ENCODE data around the gene SCAPER. TPM values are rescaled to one million over a fixed set of nuclear protein-coding genes. Genes with fewer than 3 reads are reported as not detected.

Gene SCAPER
- total and polyA plus RNA-seq, 2 donors (not counting 1 experiment from before 2014, with no cell fraction given), result 8.3 to 61.6 TPM

DNA sequence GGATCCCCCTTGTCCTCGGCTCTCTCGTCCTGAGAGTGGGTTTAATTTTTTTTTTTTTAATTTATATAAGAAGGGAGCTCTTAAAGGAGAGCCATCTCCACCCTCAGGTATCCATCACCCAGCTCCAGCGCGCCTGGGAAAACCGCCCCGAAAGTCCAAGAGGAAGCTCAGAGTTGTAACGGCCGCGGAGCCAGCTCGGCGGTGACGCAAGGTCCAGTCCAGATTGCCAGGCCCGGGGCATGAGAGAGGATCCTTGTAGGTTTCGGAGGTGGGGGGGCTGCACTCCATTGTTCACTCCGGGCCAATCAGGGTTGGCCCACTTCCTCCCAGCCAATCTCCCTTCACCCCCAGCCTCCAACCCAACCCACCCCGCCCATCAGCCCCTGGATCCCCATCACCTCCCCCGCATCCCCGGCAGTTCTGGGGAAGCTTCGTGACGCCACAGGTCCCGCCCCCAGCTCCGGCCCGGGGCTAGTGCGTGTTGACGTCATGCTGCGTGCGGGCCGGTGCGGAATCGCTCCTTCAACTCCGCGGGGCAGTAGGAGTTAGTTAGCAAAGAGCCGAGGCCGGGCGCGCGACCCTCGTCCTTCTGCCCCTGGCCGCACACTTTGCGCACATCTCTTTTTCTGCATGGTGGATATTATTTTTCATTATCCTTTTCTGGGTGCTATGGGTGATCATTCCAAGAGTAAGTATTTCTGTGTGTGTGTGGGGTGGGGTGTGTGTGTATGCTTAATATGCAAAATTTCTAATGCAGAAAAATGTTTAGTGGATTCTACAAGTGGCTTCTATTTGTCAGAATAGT lies 568.7 kb downstream of the SCAPER start, which contains the start of gene ISL2:
Gene ISL2 (plus strand): TSS at position 520 of the 805 bp plus-strand sequence. CDS start 111 bp downstream, at position 631.
- Mint-ChIP-seq H3K27ac (peak within 1 kb of the TSS; percentile 69), H3K9me3 (ENCODE audit: insufficient read depth) (no peaks in the 10 kb centered on the region), H3K4me1 (peaks cover 56% of the 10 kb centered on the region), H3K27me3 (peaks cover 58% of the 10 kb centered on the region), H3K4me3 (peak within 1 kb of the TSS; percentile 87)
- WGBS (ENCODE audit: insufficient coverage), result 1% methylated on average over 22 of the region's 40 CpGs
- peaks cover 0 to 58% (median 0%) of the 10 kb centered on the region in 3 donors for H3K9me3 ChIP-seq (ENCODE audit: control extremely low read depth in 1 of 3, control insufficient read depth in 2 of 3, insufficient read depth in 1 of 3, low read length in 2 of 3)
- H3K27me3 ChIP-seq (replicated peaks in 1 of 4; ENCODE audit: control extremely low read depth in 1 of 4, control insufficient read depth in 3 of 4, insufficient read depth in 4 of 4, low read length in 3 of 4), result peaks cover 0 to 88% (median 61%) of the 10 kb centered on the region in 4 experiments
- peaks cover 65 to 66% of the 10 kb centered on the region in 2 donors for H3K4me1 ChIP-seq (ENCODE audit: control insufficient read depth in 2 of 2, insufficient read depth in 2 of 2, low read length in 2 of 2)
- ATAC-seq (ENCODE audit: low read depth) (peak; percentile 40), DNase-seq (peak; percentile 74)
- CTCF ChIA-PET, result interaction anchor here (1.1 to 1.7 kb wide), 3 partner anchors 9 to 101 kb away, joined by 4 to 9 read pairs (median 4); partner anchors contain the start of gene ETFA
- POLR2A ChIA-PET, result interaction anchor here (0.6 to 2.3 kb wide), 3 partner anchors 9 to 734 kb away, joined by 5 to 9 read pairs (median 5); partner anchors contain the start of genes ETFA and TSPAN3
- H3K79me2 ChIP-seq (ENCODE audit: control insufficient read depth, insufficient read depth, low read length), result no peaks in the 10 kb centered on the region
- H3K4me2 ChIP-seq (replicated peaks; ENCODE audit: low read depth, low read length, poor library complexity, severe bottlenecking), result peak within 1 kb of the TSS; percentile 96
- intact Hi-C loops (cut with micrococcal nuclease), result loop anchor here (2.0 kb wide), 1 partner anchor 26 kb away; the partner anchor contains the start of gene ETFA
- peak within 1 kb of the TSS; percentile 49 for H2AFZ ChIP-seq (ENCODE audit: insufficient read depth, low read depth, low read length, poor library complexity, severe bottlenecking)
- no peak within 1 kb of the TSS for H3K27ac ChIP-seq (ENCODE audit: low read length in 2 of 2)
- H3K36me3 ChIP-seq (replicated peaks in 1 of 2; ENCODE audit: control extremely low read depth in 1 of 2, control insufficient read depth in 1 of 2, extremely low read depth in 1 of 2, insufficient read depth in 2 of 2, low read length in 1 of 2), result no peaks in the 10 kb centered on the region
- TF ChIP-seq, protein P1, sequence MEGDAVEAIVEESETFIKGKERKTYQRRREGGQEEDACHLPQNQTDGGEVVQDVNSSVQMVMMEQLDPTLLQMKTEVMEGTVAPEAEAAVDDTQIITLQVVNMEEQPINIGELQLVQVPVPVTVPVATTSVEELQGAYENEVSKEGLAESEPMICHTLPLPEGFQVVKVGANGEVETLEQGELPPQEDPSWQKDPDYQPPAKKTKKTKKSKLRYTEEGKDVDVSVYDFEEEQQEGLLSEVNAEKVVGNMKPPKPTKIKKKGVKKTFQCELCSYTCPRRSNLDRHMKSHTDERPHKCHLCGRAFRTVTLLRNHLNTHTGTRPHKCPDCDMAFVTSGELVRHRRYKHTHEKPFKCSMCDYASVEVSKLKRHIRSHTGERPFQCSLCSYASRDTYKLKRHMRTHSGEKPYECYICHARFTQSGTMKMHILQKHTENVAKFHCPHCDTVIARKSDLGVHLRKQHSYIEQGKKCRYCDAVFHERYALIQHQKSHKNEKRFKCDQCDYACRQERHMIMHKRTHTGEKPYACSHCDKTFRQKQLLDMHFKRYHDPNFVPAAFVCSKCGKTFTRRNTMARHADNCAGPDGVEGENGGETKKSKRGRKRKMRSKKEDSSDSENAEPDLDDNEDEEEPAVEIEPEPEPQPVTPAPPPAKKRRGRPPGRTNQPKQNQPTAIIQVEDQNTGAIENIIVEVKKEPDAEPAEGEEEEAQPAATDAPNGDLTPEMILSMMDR (IDR thresholded peaks at IDR 0.05), result no peak
- no peak for TF ChIP-seq EZH2 (IDR thresholded peaks at IDR 0.05; ENCODE audit: borderline replicate concordance, insufficient read depth, low read depth, low read length, poor library complexity, severe bottlenecking)
- peaks cover 26% of the 10 kb centered on the region for H4K20me1 ChIP-seq (ENCODE audit: control insufficient read depth, insufficient read depth, low read length, poor library complexity, severe bottlenecking)
- H3K4me3 ChIP-seq (ENCODE audit: control extremely low read depth in 1 of 5, extremely low read depth in 1 of 5, insufficient read depth in 1 of 5, low read depth in 2 of 5, low read length in 4 of 5), result peak within 1 kb of the TSS; percentile 12 to 60 (median 40)
- peak within 1 kb of the TSS; percentile 30 for H3K9ac ChIP-seq (ENCODE audit: low read length)
